ENCODE measurements around the gene PLEKHB1.
"Not testable (repeated sequence)": the region's sequence is repeated elsewhere in the genome, so short reads cannot be mapped to it uniquely, and the experiment has no call there.

The PLEKHB1 gene

GRCh38 chr11:73664877-73665276 lies 18.5 kb downstream of the PLEKHB1 start:
- no peak for DNase-seq (ENCODE audit: extremely low read depth, insufficient read length)
- no peak overlapping the region for H3K4me3 ChIP-seq (replicated peaks; ENCODE audit: low read depth, low read length)
- no peaks in the 10 kb centered on the region for H3K36me3 ChIP-seq (ENCODE audit: control insufficient read depth, insufficient read depth, low read length)
- TF ChIP-seq CTCF (IDR thresholded peaks at IDR 0.05; ENCODE audit: insufficient read depth, low read length, poor library complexity, severe bottlenecking): no peak
- no peaks in the 10 kb centered on the region for H3K27me3 ChIP-seq (replicated peaks; ENCODE audit: control insufficient read depth, insufficient read depth, low read length)

- TF ChIP-seq CTCF (IDR thresholded peaks at IDR 0.05; ENCODE audit: insufficient read depth, low read length, poor library complexity, severe bottlenecking): no peak
- Histone ChIP-seq H3K36me3 (ENCODE audit: control insufficient read depth, insufficient read depth, low read length) (no peaks in the 10 kb centered on the region), H3K27me3 (replicated peaks; ENCODE audit: control insufficient read depth, insufficient read depth, low read length) (no peaks in the 10 kb centered on the region), H3K4me3 (replicated peaks; ENCODE audit: low read depth, low read length) (no peak overlapping the region)
- DNase-seq (ENCODE audit: extremely low read depth, insufficient read length): no peak
These were observed 21.5 kb downstream of the PLEKHB1 start for GRCh38 chr11:73667891-73668290.

GRCh38 chr11:73670808-73671207 lies 24.4 kb downstream of the PLEKHB1 start:
- Histone ChIP-seq H3K4me3 (replicated peaks; ENCODE audit: low read depth, low read length) (no peak overlapping the region), H3K27me3 (replicated peaks; ENCODE audit: control insufficient read depth, insufficient read depth, low read length) (no peaks in the 10 kb centered on the region), H3K36me3 (ENCODE audit: control insufficient read depth, insufficient read depth, low read length) (no peaks in the 10 kb centered on the region; the same call in 1 of the 2 replicates)
- no peak for DNase-seq (ENCODE audit: extremely low read depth, insufficient read length)
- TF ChIP-seq CTCF (IDR thresholded peaks at IDR 0.05; ENCODE audit: insufficient read depth, low read length, poor library complexity, severe bottlenecking): no peak

- no peak overlapping the region for H3K4me3 ChIP-seq (replicated peaks; ENCODE audit: low read depth, low read length)
- no peak for DNase-seq (ENCODE audit: extremely low read depth, insufficient read length)
- H3K27me3 ChIP-seq (replicated peaks; ENCODE audit: control insufficient read depth, insufficient read depth, low read length): no peaks in the 10 kb centered on the region
- no peaks in the 10 kb centered on the region; the same call in 1 of the 2 replicates for H3K36me3 ChIP-seq (ENCODE audit: control insufficient read depth, insufficient read depth, low read length)
- TF ChIP-seq CTCF (IDR thresholded peaks at IDR 0.05; ENCODE audit: insufficient read depth, low read length, poor library complexity, severe bottlenecking): no peak
These were observed 25.3 kb downstream of the PLEKHB1 start for GRCh38 chr11:73671701-73672100.

- not testable (repeated sequence) for H3K4me3 ChIP-seq (replicated peaks; ENCODE audit: low read depth, low read length); H3K36me3 ChIP-seq (ENCODE audit: control insufficient read depth, insufficient read depth, low read length); DNase-seq (ENCODE audit: extremely low read depth, insufficient read length); H3K27me3 ChIP-seq (replicated peaks; ENCODE audit: control insufficient read depth, insufficient read depth, low read length)
These were observed 30.2 kb downstream of the PLEKHB1 start for GRCh38 chr11:73676552-73676951.

- Histone ChIP-seq H3K36me3 (ENCODE audit: control insufficient read depth, insufficient read depth, low read length) (peaks cover 5% of the 10 kb centered on the region), H3K4me3 (replicated peaks; ENCODE audit: low read depth, low read length) (no peak overlapping the region), H3K27me3 (replicated peaks; ENCODE audit: control insufficient read depth, insufficient read depth, low read length) (no peaks in the 10 kb centered on the region)
- DNase-seq (ENCODE audit: extremely low read depth, insufficient read length): no peak
- TF ChIP-seq CTCF (IDR thresholded peaks at IDR 0.05; ENCODE audit: insufficient read depth, low read length, poor library complexity, severe bottlenecking): no peak
These were observed 34.3 kb downstream of the PLEKHB1 start for GRCh38 chr11:73680687-73681086.

Data from GM06990 (cell line).